ENCODE data around the gene CDC14A. TPM values are rescaled to one million over a fixed set of nuclear protein-coding genes. Genes with fewer than 3 reads are reported as not detected.
"Not testable (repeated sequence)": the region's sequence is repeated elsewhere in the genome, so short reads cannot be mapped to it uniquely, and the experiment has no call there.

The CDC14A gene
- total and polyA plus RNA-seq, 2 donors (not counting 1 experiment from before 2014, with no cell fraction given): 1.4 to 3.5 TPM

DNA sequence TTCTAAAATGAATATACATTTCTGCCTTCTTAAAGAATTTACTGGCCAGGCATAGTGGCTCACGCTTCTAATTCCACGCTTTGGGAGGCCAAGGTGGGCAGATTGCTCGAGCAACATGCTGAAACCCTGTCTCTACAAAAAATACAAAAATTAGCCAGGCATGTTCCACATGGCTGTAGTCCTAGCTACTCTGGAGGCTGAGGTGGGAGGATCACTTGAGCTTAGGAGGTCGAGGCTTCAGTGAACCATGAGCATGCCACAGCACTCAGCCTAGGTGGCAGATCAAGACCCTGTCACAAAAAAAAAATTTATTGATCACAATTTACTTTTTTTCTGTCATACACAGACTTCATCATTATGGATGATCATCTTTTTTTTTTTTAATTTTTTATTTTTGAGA lies 11.5 kb downstream of the CDC14A start:
- TF ChIP-seq, protein P1, sequence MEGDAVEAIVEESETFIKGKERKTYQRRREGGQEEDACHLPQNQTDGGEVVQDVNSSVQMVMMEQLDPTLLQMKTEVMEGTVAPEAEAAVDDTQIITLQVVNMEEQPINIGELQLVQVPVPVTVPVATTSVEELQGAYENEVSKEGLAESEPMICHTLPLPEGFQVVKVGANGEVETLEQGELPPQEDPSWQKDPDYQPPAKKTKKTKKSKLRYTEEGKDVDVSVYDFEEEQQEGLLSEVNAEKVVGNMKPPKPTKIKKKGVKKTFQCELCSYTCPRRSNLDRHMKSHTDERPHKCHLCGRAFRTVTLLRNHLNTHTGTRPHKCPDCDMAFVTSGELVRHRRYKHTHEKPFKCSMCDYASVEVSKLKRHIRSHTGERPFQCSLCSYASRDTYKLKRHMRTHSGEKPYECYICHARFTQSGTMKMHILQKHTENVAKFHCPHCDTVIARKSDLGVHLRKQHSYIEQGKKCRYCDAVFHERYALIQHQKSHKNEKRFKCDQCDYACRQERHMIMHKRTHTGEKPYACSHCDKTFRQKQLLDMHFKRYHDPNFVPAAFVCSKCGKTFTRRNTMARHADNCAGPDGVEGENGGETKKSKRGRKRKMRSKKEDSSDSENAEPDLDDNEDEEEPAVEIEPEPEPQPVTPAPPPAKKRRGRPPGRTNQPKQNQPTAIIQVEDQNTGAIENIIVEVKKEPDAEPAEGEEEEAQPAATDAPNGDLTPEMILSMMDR (conservative IDR thresholded peaks at IDR 0.05 in 1 of 2, IDR thresholded peaks at IDR 0.05 in 1 of 2; ENCODE audit: low read depth in 1 of 2, low read length in 2 of 2): no peak
- TF ChIP-seq EZH2 (IDR thresholded peaks at IDR 0.05; ENCODE audit: low read length, missing control alignments): no peak
- H3K4me3 ChIP-seq (replicated peaks in 1 of 4; ENCODE audit: control extremely low read depth in 1 of 4, insufficient read depth in 1 of 4, low read depth in 3 of 4, low read length in 4 of 4): no peak overlapping the region
- H3K4me2 ChIP-seq (ENCODE audit: extremely low read depth, insufficient read depth, low read length): no peak overlapping the region
- H3K9ac ChIP-seq (ENCODE audit: insufficient read depth, low read length): no peak overlapping the region
- no peak overlapping the region for H3K27ac ChIP-seq (ENCODE audit: insufficient read depth, low read length)
- H3K4me1 ChIP-seq (ENCODE audit: control insufficient read depth, extremely low read depth, insufficient read depth, low read length): no peaks in the 10 kb centered on the region
- no peaks in the 10 kb centered on the region for H3K36me3 ChIP-seq (ENCODE audit: control insufficient read depth, insufficient read depth, low read length)
- no peaks in the 10 kb centered on the region for H3K27me3 ChIP-seq (ENCODE audit: control insufficient read depth, insufficient read depth, low read length)
- no peaks in the 10 kb centered on the region for H3K9me3 ChIP-seq (ENCODE audit: control insufficient read depth, insufficient read depth, low read depth, low read length)
- no peak overlapping the region for H2AFZ ChIP-seq (ENCODE audit: low read length)
- DNase-seq (ENCODE audit: low read depth in 2 of 2): no peak
- H4K20me1 ChIP-seq (ENCODE audit: control insufficient read depth, extremely low read depth, insufficient read depth, low read length): no peaks in the 10 kb centered on the region
- no peaks in the 10 kb centered on the region for H3K79me2 ChIP-seq (ENCODE audit: control insufficient read depth, insufficient read depth, low read length)

- Histone ChIP-seq H3K4me2 (ENCODE audit: extremely low read depth, insufficient read depth, low read length) (no peak overlapping the region), H3K4me1 (ENCODE audit: control insufficient read depth, extremely low read depth, insufficient read depth, low read length) (no peaks in the 10 kb centered on the region), H3K9me3 (ENCODE audit: control insufficient read depth, insufficient read depth, low read depth, low read length) (no peaks in the 10 kb centered on the region), H3K27me3 (ENCODE audit: control insufficient read depth, insufficient read depth, low read length) (no peaks in the 10 kb centered on the region), H3K27ac (ENCODE audit: insufficient read depth, low read length) (no peak overlapping the region), H3K4me3 (replicated peaks in 1 of 4; ENCODE audit: control extremely low read depth in 1 of 4, insufficient read depth in 1 of 4, low read depth in 3 of 4, low read length in 4 of 4) (no peak overlapping the region), H3K79me2 (ENCODE audit: control insufficient read depth, insufficient read depth, low read length) (no peaks in the 10 kb centered on the region), H3K9ac (ENCODE audit: insufficient read depth, low read length) (no peak overlapping the region), H3K36me3 (ENCODE audit: control insufficient read depth, insufficient read depth, low read length) (no peaks in the 10 kb centered on the region), H2AFZ (ENCODE audit: low read length) (no peak overlapping the region), H4K20me1 (ENCODE audit: control insufficient read depth, extremely low read depth, insufficient read depth, low read length) (no peaks in the 10 kb centered on the region)
- DNase-seq (ENCODE audit: low read depth in 2 of 2): no peak
- TF ChIP-seq, protein P1 (conservative IDR thresholded peaks at IDR 0.05 in 1 of 2, IDR thresholded peaks at IDR 0.05 in 1 of 2; ENCODE audit: low read depth in 1 of 2, low read length in 2 of 2): no peak
- no peak for TF ChIP-seq EZH2 (IDR thresholded peaks at IDR 0.05; ENCODE audit: low read length, missing control alignments)
These were observed 12.4 kb downstream of the CDC14A start for GRCh38 chr1:100364697-100365096.

DNA sequence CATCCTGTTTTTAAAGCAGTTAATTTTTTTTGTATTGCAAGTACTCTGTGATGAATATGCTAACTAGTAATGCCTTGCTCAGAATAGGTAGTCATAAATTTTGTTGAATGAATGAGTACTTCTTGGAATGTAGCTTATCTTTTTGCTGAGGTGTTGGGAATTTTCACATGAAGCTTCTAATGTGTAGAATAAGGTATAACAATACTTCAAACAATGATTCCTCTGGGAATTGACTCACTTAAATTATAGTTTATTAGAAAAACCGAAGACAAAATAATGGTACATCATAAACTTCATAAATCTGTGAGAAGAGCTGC lies 13.9 kb downstream of the CDC14A start:
- Histone ChIP-seq H2AFZ (ENCODE audit: low read length) (no peak overlapping the region), H3K4me3 (replicated peaks in 1 of 4; ENCODE audit: control extremely low read depth in 1 of 4, insufficient read depth in 1 of 4, low read depth in 3 of 4, low read length in 4 of 4) (no peak overlapping the region), H4K20me1 (ENCODE audit: control insufficient read depth, extremely low read depth, insufficient read depth, low read length) (no peaks in the 10 kb centered on the region), H3K4me2 (ENCODE audit: extremely low read depth, insufficient read depth, low read length) (no peak overlapping the region), H3K79me2 (ENCODE audit: control insufficient read depth, insufficient read depth, low read length) (no peaks in the 10 kb centered on the region), H3K36me3 (ENCODE audit: control insufficient read depth, insufficient read depth, low read length) (no peaks in the 10 kb centered on the region), H3K9me3 (ENCODE audit: control insufficient read depth, insufficient read depth, low read depth, low read length) (no peaks in the 10 kb centered on the region), H3K27ac (ENCODE audit: insufficient read depth, low read length) (no peak overlapping the region), H3K27me3 (ENCODE audit: control insufficient read depth, insufficient read depth, low read length) (no peaks in the 10 kb centered on the region), H3K4me1 (ENCODE audit: control insufficient read depth, extremely low read depth, insufficient read depth, low read length) (no peaks in the 10 kb centered on the region), H3K9ac (ENCODE audit: insufficient read depth, low read length) (no peak overlapping the region)
- DNase-seq (ENCODE audit: low read depth in 2 of 2): no peak
- TF ChIP-seq EZH2 (IDR thresholded peaks at IDR 0.05; ENCODE audit: low read length, missing control alignments): no peak
- TF ChIP-seq, protein P1 (conservative IDR thresholded peaks at IDR 0.05 in 1 of 2, IDR thresholded peaks at IDR 0.05 in 1 of 2; ENCODE audit: low read depth in 1 of 2, low read length in 2 of 2): no peak

DNA sequence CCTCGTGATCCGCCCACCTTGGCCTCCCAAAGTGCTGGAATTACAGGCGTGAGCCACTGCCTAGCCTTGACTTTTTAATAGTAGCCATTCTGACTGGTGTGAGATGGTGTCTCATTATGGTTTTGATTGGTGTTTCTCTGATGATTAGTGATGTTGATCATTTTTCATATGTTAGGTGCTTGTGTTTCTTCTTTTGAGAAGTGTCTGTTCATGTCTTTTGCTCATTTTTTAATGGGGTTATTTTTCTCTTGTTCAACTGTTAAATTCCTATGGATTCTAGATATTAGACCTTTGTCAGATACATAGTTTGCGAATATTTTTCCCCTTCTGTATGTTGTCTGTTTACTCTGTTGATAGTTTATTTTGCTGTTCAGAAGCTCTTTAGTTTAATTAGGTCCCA lies 17.0 kb downstream of the CDC14A start:
- H3K9ac ChIP-seq (ENCODE audit: insufficient read depth, low read length); DNase-seq (ENCODE audit: low read depth in 2 of 2); H3K27me3 ChIP-seq (ENCODE audit: control insufficient read depth, insufficient read depth, low read length); H3K9me3 ChIP-seq (ENCODE audit: control insufficient read depth, insufficient read depth, low read depth, low read length); H3K79me2 ChIP-seq (ENCODE audit: control insufficient read depth, insufficient read depth, low read length); H2AFZ ChIP-seq (ENCODE audit: low read length); H3K4me1 ChIP-seq (ENCODE audit: control insufficient read depth, extremely low read depth, insufficient read depth, low read length); H4K20me1 ChIP-seq (ENCODE audit: control insufficient read depth, extremely low read depth, insufficient read depth, low read length); H3K4me2 ChIP-seq (ENCODE audit: extremely low read depth, insufficient read depth, low read length); H3K4me3 ChIP-seq (replicated peaks in 1 of 4; ENCODE audit: control extremely low read depth in 1 of 4, insufficient read depth in 1 of 4, low read depth in 3 of 4, low read length in 4 of 4); H3K36me3 ChIP-seq (ENCODE audit: control insufficient read depth, insufficient read depth, low read length); H3K27ac ChIP-seq (ENCODE audit: insufficient read depth, low read length): not testable (repeated sequence)

- H3K79me2 ChIP-seq (ENCODE audit: control insufficient read depth, insufficient read depth, low read length); H3K9me3 ChIP-seq (ENCODE audit: control insufficient read depth, insufficient read depth, low read depth, low read length); H4K20me1 ChIP-seq (ENCODE audit: control insufficient read depth, extremely low read depth, insufficient read depth, low read length); H3K9ac ChIP-seq (ENCODE audit: insufficient read depth, low read length); H3K4me2 ChIP-seq (ENCODE audit: extremely low read depth, insufficient read depth, low read length); H3K36me3 ChIP-seq (ENCODE audit: control insufficient read depth, insufficient read depth, low read length); H3K4me1 ChIP-seq (ENCODE audit: control insufficient read depth, extremely low read depth, insufficient read depth, low read length); H3K27ac ChIP-seq (ENCODE audit: insufficient read depth, low read length); H2AFZ ChIP-seq (ENCODE audit: low read length); H3K27me3 ChIP-seq (ENCODE audit: control insufficient read depth, insufficient read depth, low read length); H3K4me3 ChIP-seq (replicated peaks in 1 of 4; ENCODE audit: control extremely low read depth in 1 of 4, insufficient read depth in 1 of 4, low read depth in 3 of 4, low read length in 4 of 4); DNase-seq (ENCODE audit: low read depth in 2 of 2): not testable (repeated sequence)
These were observed 21.6 kb downstream of the CDC14A start for GRCh38 chr1:100373953-100374352.

Data from fibroblast of lung (primary cell).